CD4-positive, alpha-beta memory T cell (primary cell): ENCODE results near the gene CHMP2A. TPM values are rescaled to one million over a fixed set of nuclear protein-coding genes. Genes with fewer than 3 reads are reported as not detected.
A peak's percentile ranks its signal among the peaks of the same experiment; 100 is the strongest.

Source experiments
- CTCF ChIA-PET: fragments of 350-600 bp; sonication (Branson Sonifier 250); formaldehyde crosslinking; loops from one replicate; lab custom pipeline; 2021; ENCODE audit warnings: inconsistent platforms; ENCODE audit not compliant: partially characterized antibody; lab: Charles Lee
- POLR2A ChIA-PET: fragments of 350-600 bp; sonication (Branson Sonifier 250); formaldehyde crosslinking; loops from one replicate; lab custom pipeline; 2021; ENCODE audit not compliant: partially characterized antibody; lab: Charles Lee
- DNase-seq, 5 donors: peaks; one replicate each; pipeline versions ENCODE4 v3.0.0 to v3.0.0-alpha.2; 2020 to 2022; ENCODE audit warnings: mixed read lengths in 1 of 5
- H3K27ac ChIP-seq: one replicate; pipeline ENCODE4 v1.7.0; 2013; ENCODE audit warnings: low read depth, low read length
- H3K27me3 ChIP-seq: 2 replicates; pipeline ENCODE4 v1.7.0; 2013; ENCODE audit warnings: mild to moderate bottlenecking, low read length, moderate library complexity; ENCODE audit not compliant: insufficient read depth
- H3K36me3 ChIP-seq: 2 replicates; pipeline ENCODE4 v1.7.0; 2013; ENCODE audit warnings: mild to moderate bottlenecking, low read length, moderate library complexity; ENCODE audit not compliant: insufficient read depth
- H3K4me1 ChIP-seq: 2 replicates; pipeline ENCODE4 v1.7.0; 2013; ENCODE audit warnings: mild to moderate bottlenecking, low read length, moderate library complexity; ENCODE audit not compliant: insufficient read depth
- H3K4me3 ChIP-seq, 2 donors: one replicate each; pipeline ENCODE4 v1.7.0; 2013; ENCODE audit warnings: low read length in 2 of 2, mild to moderate bottlenecking in 1 of 2
- H3K9me3 ChIP-seq, 2 donors: one replicate each; pipeline ENCODE4 v1.7.0; 2013; ENCODE audit warnings: low read length in 2 of 2, control low read depth in 1 of 2; ENCODE audit not compliant: control insufficient read depth in 1 of 2
- H3K27ac Mint-ChIP-seq, 7 donors: one replicate each; pipeline ENCODE4 v1.8.0; 2020 to 2021; ENCODE audit warnings: mixed read lengths in 7 of 7, mild to moderate bottlenecking in 6 of 7, inconsistent platforms in 3 of 7, moderate library complexity in 3 of 7
- H3K27me3 Mint-ChIP-seq, 2 donors: one replicate each; pipeline ENCODE4 v1.8.0; 2020 to 2021; ENCODE audit warnings: mixed read lengths in 2 of 2
- H3K36me3 Mint-ChIP-seq, 2 donors: one replicate each; pipeline ENCODE4 v1.8.0; 2020 to 2021; ENCODE audit warnings: mixed read lengths in 2 of 2, inconsistent platforms in 1 of 2, mild to moderate bottlenecking in 1 of 2
- H3K4me1 Mint-ChIP-seq, 4 donors: one replicate each; pipeline ENCODE4 v1.8.0; 2020 to 2021; ENCODE audit warnings: mixed read lengths in 4 of 4, mild to moderate bottlenecking in 1 of 4
- H3K4me3 Mint-ChIP-seq, 8 donors: one replicate each; pipeline ENCODE4 v1.8.0; 2020 to 2021; ENCODE audit warnings: mixed read lengths in 8 of 8, mild to moderate bottlenecking in 7 of 8, moderate library complexity in 6 of 8, inconsistent platforms in 3 of 8
- H3K9me3 Mint-ChIP-seq, 8 donors: one replicate each; pipeline ENCODE4 v1.8.0; 2020 to 2021; ENCODE audit warnings: mixed read lengths in 8 of 8, mild to moderate bottlenecking in 5 of 8, inconsistent platforms in 3 of 8, moderate library complexity in 1 of 8
- intact Hi-C: fragments of 100-400 bp; cut with micrococcal nuclease; formaldehyde crosslinking; loops from one replicate; pipeline ENCODE4 v1.15.1; 2023
- polyA plus RNA-seq, 2 donors: library from polyadenylated mRNA; unstranded; fragments of 300-500 nt; fragmentation: Illumina TruSeq; gene quantifications; one replicate each; pipeline ENCODE4 v1.2.3, GENCODE V29; 2021
- total RNA-seq, 2 experiments: library from RNA; stranded (reverse); gene quantifications; one replicate each; pipeline ENCODE4 v1.2.3, GENCODE V29; 2021

The CHMP2A gene
- total and polyA plus RNA-seq, 4 experiments from 2014 or later: 81.1 to 238 (median 144) TPM

DNA sequence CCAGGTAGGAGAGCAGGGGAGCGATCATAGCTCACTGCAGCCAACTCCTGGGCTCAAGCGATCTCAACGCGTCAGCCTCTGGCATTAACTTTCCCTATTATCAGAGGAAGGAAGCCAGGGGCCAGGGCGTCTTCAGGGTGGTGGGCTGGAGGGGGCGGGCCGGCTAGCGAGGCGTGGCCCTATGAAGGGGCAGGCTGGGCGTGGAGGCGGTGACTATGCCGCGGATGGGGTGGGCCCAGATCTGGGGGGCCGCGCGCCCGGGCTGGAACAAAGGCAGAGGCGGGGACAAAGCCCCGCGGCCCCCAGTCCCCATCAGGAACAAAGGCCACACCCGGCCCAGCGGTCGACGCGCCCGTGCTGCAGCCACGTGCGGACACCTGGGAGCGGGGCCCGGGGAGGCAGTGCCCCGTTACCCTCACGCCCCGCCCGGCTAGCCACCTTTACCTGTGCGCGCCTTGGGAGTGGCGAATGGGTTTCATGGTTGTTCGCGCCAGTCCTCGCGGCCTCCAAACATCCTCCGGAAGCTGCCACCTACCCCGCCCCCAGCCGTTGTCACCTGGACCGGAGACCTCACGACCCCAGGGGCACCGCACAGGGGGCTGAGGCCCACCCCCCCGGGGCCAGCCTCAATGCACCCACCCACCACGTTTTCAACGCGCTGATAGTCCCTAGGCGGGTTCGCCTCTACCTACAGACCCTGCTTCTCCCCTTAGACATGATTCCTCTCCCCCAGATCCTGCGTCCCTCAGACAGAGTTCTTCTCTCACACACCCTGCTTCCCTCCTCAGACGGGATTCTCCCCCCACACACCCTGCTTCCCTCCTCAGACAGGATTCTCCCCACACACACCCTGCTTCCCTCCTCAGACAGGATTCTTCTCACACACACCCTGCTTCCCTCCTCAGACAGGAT is 16.4 kb downstream of the CHMP2A start:
- Histone ChIP-seq H3K27ac (no peak overlapping the region), H3K4me3 (peak overlapping the region in 1 of 2 donors; percentile 37), H3K9me3 (no peaks in the 10 kb centered on the region), H3K36me3 (no peaks in the 10 kb centered on the region), H3K27me3 (no peaks in the 10 kb centered on the region), H3K4me1 (peaks cover 15% of the 10 kb centered on the region)
- intact Hi-C loops: no loop called here
- Mint-ChIP-seq H3K9me3 (no peaks in the 10 kb centered on the region), H3K27ac (peak overlapping the region in 5 of 7 donors; percentile 47 to 91 (median 72)), H3K4me1 (peaks cover 3 to 11% (median 5%) of the 10 kb centered on the region in 4 donors), H3K4me3 (peak overlapping the region; percentile 41 to 79 (median 66)), H3K27me3 (peaks cover 0 to 10% of the 10 kb centered on the region in 2 donors), H3K36me3 (no peaks in the 10 kb centered on the region)
- peak in 2 of 5 donors; percentile 33 to 36 for DNase-seq
- ChIA-PET POLR2A (interaction anchor here (0.9 to 1.4 kb wide), 4 partner anchors 16 to 37 kb away, joined by 3 to 16 read pairs (median 3); partner anchors contain the start of genes CHMP2A and ZBTB45), CTCF (interaction anchor here (0.8 kb wide), 1 partner anchor 19 kb away, joined by 3 read pairs; the partner anchor contains the start of gene ZBTB45)

DNA sequence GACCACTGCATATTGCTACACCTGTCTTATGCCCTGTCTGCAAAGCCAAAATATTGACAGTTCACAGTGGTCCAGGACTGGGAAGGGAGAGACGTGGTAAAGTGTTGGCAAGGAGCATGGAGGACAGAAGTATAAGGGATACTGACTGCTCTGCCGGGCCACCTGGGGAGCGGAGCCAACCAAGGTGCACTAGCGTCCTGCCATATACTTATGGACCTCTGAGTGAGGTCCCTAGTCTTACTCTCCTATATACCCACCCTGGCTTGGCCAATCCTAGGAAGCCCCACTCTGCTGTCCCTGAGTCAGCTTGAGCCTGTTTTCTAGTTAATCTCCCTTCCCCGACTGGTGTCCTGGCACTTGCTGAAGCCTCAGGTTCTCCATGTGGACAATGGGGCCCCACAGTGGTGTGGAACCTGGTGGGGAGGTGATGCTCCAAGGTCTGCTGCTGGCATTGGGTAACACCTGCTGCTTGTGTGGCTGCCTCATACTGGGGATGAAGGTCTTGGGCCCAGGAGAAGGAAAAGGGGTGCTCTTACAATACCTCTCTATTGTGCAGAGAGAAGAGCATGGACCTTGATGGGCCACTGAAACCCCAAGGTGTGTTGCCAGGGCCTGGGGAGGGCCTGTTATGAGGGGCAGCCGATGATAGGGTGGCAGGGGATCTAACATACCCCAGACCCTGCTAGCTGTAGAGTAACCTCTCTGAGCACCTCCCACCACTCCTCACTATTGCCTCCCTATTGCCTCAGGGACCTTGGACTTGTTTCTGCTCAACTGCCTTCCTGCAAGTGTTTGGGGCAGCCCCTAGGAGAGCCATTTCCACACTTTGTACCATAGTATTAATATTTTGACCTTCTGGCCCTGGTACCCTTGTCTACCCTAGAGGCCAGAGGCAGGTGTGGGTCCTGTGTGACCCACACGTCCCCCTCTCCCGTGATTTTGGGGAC is 17.8 kb downstream of the CHMP2A start:
- CTCF ChIA-PET: no interaction called here
- intact Hi-C loops: no loop called here
- H3K9me3 Mint-ChIP-seq: no peaks in the 10 kb centered on the region
- no peaks in the 10 kb centered on the region for H3K27me3 ChIP-seq
- H3K4me1 ChIP-seq: peaks cover 15% of the 10 kb centered on the region
- H3K27ac Mint-ChIP-seq: peak overlapping the region in 3 of 7 donors; percentile 8 to 68 (median 9)
- no peaks in the 10 kb centered on the region for H3K36me3 ChIP-seq
- H3K4me3 ChIP-seq: no peak overlapping the region
- POLR2A ChIA-PET: interaction anchor here (1.0 kb wide), 1 partner anchor 38 kb away, joined by 3 read pairs; no protein-coding TSS in a partner anchor
- H3K36me3 Mint-ChIP-seq: no peaks in the 10 kb centered on the region
- H3K9me3 ChIP-seq: no peaks in the 10 kb centered on the region
- no peak for DNase-seq
- H3K4me3 Mint-ChIP-seq: peak overlapping the region in 4 of 8 donors; percentile 24 to 60 (median 38)
- H3K27ac ChIP-seq: no peak overlapping the region
- peaks cover under 1 to 8% of the 10 kb centered on the region in 2 donors for H3K27me3 Mint-ChIP-seq
- peaks cover 0 to 10% (median 4%) of the 10 kb centered on the region in 4 donors for H3K4me1 Mint-ChIP-seq

DNA sequence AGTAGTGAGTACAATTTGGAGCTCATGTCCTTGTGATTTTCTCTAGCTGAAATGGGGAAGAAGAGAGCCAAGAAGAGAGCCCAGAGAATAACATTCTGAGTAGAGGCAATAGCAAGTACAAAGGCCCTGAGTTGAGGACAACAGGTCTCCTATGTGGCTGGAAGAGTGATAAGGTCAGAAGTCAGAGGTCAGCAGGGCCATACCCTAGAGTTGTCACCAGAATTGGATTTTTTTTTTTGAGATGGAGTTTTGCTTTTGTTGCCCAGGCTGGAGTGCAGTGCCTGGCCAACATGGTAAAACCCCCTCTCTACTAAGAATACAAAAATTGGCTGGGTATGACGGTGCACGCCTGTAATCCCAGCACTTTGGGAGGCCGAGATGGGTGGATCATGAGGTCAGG is 19.0 kb downstream of the CHMP2A start:
- H3K4me3 ChIP-seq: no peak overlapping the region
- H3K9me3 ChIP-seq: no peaks in the 10 kb centered on the region
- Mint-ChIP-seq H3K36me3 (no peaks in the 10 kb centered on the region), H3K9me3 (no peaks in the 10 kb centered on the region), H3K27me3 (peaks cover 2 to 13% of the 10 kb centered on the region in 2 donors), H3K27ac (no peak overlapping the region), H3K4me1 (peaks cover 0 to 10% (median 4%) of the 10 kb centered on the region in 4 donors), H3K4me3 (no peak overlapping the region)
- no peaks in the 10 kb centered on the region for H3K27me3 ChIP-seq
- intact Hi-C loops: no loop called here
- peaks cover 15% of the 10 kb centered on the region for H3K4me1 ChIP-seq
- DNase-seq: no peak
- no peak overlapping the region for H3K27ac ChIP-seq
- H3K36me3 ChIP-seq: no peaks in the 10 kb centered on the region
- ChIA-PET CTCF (interaction anchor here (1.0 kb wide), 1 partner anchor 16 kb away, joined by 3 read pairs; the partner anchor contains the start of gene ZBTB45), POLR2A (interaction anchor here (0.7 kb wide), 1 partner anchor 7 kb away, joined by 3 read pairs; no protein-coding TSS in a partner anchor)

DNA sequence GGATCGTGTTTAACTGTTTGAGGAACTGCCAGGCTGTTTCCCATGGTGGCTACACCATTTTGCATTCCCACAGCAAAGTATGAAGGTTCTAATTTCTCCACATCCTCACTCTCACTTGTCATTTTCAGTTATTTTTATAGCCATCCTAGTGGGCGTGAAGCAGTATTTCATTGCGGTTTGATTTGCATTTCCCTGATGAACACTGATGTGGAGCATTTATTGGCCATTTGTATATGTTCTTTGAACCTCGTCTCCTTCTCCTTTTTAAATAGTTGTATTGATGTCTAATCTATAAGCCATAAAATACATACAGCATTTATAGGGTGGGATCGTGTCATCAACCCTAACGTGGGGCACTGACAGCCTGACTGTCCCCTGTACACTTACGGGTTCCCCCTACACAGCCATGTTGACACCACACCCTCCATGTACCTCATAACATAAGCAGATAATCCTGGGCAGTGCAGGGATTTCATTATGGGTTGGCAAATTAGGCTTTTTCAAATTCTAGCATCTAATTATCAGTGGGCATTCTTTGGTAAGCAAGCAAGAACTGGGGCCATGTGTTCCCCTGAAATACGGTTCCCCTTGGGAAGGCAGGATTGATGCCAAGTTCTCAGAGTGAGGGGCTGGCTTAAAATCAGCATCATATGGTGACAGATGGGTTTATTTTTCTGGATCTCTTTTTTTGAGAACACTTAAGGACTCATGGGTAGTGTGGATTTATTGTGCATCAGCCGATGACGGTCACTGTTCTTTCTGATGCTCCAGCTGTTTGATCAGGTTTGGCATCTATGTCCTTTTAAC is 23.7 kb downstream of the CHMP2A start:
- Mint-ChIP-seq H3K27ac (no peak overlapping the region), H3K4me3 (no peak overlapping the region), H3K9me3 (peaks cover 0 to 3% (median 0%) of the 10 kb centered on the region in 8 donors), H3K36me3 (no peaks in the 10 kb centered on the region), H3K4me1 (no peaks in the 10 kb centered on the region), H3K27me3 (peaks cover 2 to 8% of the 10 kb centered on the region in 2 donors)
- CTCF ChIA-PET: no interaction called here
- no peaks in the 10 kb centered on the region for H3K4me1 ChIP-seq
- H3K36me3 ChIP-seq: no peaks in the 10 kb centered on the region
- no peak overlapping the region for H3K4me3 ChIP-seq
- H3K9me3 ChIP-seq: no peaks in the 10 kb centered on the region
- H3K27me3 ChIP-seq: no peaks in the 10 kb centered on the region
- intact Hi-C loops: no loop called here
- no peak for DNase-seq
- POLR2A ChIA-PET: interaction anchor here (1.1 kb wide), 1 partner anchor 11 kb away, joined by 6 read pairs; the partner anchor contains the start of gene ZBTB45
- no peak overlapping the region for H3K27ac ChIP-seq

DNA sequence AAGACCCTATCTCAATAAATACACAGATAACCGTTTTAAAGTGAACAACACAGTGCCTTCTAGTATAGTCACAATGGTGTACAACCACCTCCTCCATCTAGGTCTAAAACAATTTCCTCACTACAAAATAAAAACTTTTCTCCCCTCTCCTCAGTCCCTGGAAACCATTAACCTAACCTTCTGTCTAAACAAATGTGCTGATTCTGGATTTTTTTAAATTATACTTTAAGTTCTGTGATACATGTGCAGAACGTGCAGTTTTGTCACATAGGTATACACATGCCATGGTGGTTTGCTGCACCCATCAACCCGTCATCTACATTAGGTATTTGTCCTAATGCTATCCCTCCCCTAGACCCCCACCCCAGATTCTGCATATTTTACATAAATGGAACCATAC is 25.5 kb downstream of the CHMP2A start:
- no peaks in the 10 kb centered on the region for H3K9me3 ChIP-seq
- H3K27me3 Mint-ChIP-seq: peaks cover 2 to 8% of the 10 kb centered on the region in 2 donors
- no peaks in the 10 kb centered on the region for H3K27me3 ChIP-seq
- peak overlapping the region in 1 of 7 donors; percentile 35 for H3K27ac Mint-ChIP-seq
- no peak overlapping the region for H3K4me3 Mint-ChIP-seq
- ChIA-PET CTCF (interaction anchor here (1.5 kb wide), 2 partner anchors 9 to 15 kb away, joined by 3 to 9 read pairs; partner anchors contain the start of gene ZBTB45), POLR2A (no interaction called here)
- no peaks in the 10 kb centered on the region for H3K36me3 Mint-ChIP-seq
- no peaks in the 10 kb centered on the region for H3K36me3 ChIP-seq
- no peak overlapping the region for H3K27ac ChIP-seq
- H3K9me3 Mint-ChIP-seq: peaks cover 0 to 3% (median 0%) of the 10 kb centered on the region in 8 donors
- no peaks in the 10 kb centered on the region for H3K4me1 ChIP-seq
- H3K4me3 ChIP-seq: no peak overlapping the region
- H3K4me1 Mint-ChIP-seq: no peaks in the 10 kb centered on the region
- intact Hi-C loops: no loop called here
- no peak for DNase-seq

DNA sequence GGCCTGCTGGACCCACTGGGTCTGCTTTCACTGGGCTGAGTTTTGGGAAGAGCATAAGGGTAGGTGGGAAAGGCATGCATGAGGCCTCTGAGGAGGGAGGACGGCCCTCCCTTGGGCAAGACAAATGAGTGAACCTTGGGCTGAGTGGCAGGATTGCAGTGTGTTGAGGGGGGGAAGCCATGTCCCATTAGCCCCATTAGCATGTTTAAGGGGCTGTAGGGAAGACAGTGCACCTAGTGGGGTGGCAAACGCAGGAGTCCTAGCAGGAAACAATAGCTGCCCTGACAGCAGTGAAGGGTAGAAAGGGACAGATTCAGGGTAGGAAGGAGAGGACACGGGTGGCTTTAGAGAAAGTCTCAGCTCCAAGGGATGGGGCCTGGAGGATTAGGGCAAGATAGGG is 32.2 kb downstream of the CHMP2A start:
- CTCF ChIA-PET: interaction anchor here (1.0 to 13.8 kb wide), 4 partner anchors 9 to 58 kb away, joined by 3 to 260 read pairs (median 7); partner anchors contain the start of gene SLC27A5
- no peak for DNase-seq
- H3K27ac Mint-ChIP-seq: peak overlapping the region in 5 of 7 donors; percentile 14 to 62 (median 21)
- H3K9me3 Mint-ChIP-seq: no peaks in the 10 kb centered on the region
- intact Hi-C loops: no loop called here
- no peak overlapping the region for H3K4me3 ChIP-seq
- H3K4me1 ChIP-seq: peaks cover 21% of the 10 kb centered on the region
- H3K27me3 Mint-ChIP-seq: no peaks in the 10 kb centered on the region
- peaks cover 14 to 27% (median 22%) of the 10 kb centered on the region in 4 donors for H3K4me1 Mint-ChIP-seq
- H3K27me3 ChIP-seq: no peaks in the 10 kb centered on the region
- no peak overlapping the region for H3K27ac ChIP-seq
- H3K9me3 ChIP-seq: no peaks in the 10 kb centered on the region
- H3K36me3 ChIP-seq: no peaks in the 10 kb centered on the region
- peaks cover 0 to 13% of the 10 kb centered on the region in 2 donors for H3K36me3 Mint-ChIP-seq
- POLR2A ChIA-PET: interaction anchor here (5.4 kb wide), 1 partner anchor 32 kb away, joined by 86 read pairs; the partner anchor contains the start of gene CHMP2A
- H3K4me3 Mint-ChIP-seq: no peak overlapping the region
